ENCODE results near the gene CEP89. TPM values are rescaled to one million over a fixed set of nuclear protein-coding genes. Genes with fewer than 3 reads are reported as not detected.

The CEP89 gene
- total and polyA plus RNA-seq, 4 donors: 4.4 to 22.6 (median 16.0) TPM

- Histone ChIP-seq H3K4me1 (ENCODE audit: control insufficient read depth in 1 of 2, insufficient read depth in 2 of 2, low read length in 2 of 2) (no peaks in the 10 kb centered on the region), H3K4me3 (ENCODE audit: low read length in 2 of 2) (no peak overlapping the region), H3K27ac (ENCODE audit: low read depth in 1 of 2, low read length in 2 of 2) (no peak overlapping the region), H3K27me3 (ENCODE audit: control insufficient read depth in 1 of 2, insufficient read depth in 2 of 2, low read length in 1 of 2) (no peaks in the 10 kb centered on the region), H3K36me3 (ENCODE audit: control insufficient read depth in 1 of 2, insufficient read depth in 2 of 2, low read length in 1 of 2) (peaks cover 0 to 2% of the 10 kb centered on the region in 2 donors), H3K9me3 (ENCODE audit: control insufficient read depth, low read length) (no peaks in the 10 kb centered on the region)
- DNase-seq (no peak), ATAC-seq (ENCODE audit: low FRiP score) (no peak)
- 85% methylated on average over 9 of the region's 9 CpGs for WGBS, 2 donors
- intact Hi-C loops (cut with DNase I): no loop called here
Observed at GRCh38 chr19:32876236-32876918, 95.4 kb downstream of the CEP89 start.

- no peaks in the 10 kb centered on the region for H3K9me3 ChIP-seq (ENCODE audit: control insufficient read depth, low read length)
- peaks cover 0 to 2% of the 10 kb centered on the region in 2 donors for H3K36me3 ChIP-seq (ENCODE audit: control insufficient read depth in 1 of 2, insufficient read depth in 2 of 2, low read length in 1 of 2)
- intact Hi-C loops (cut with DNase I): no loop called here
- DNase-seq (no peak), ATAC-seq (ENCODE audit: low FRiP score) (no peak)
- no peaks in the 10 kb centered on the region for H3K4me1 ChIP-seq (ENCODE audit: control insufficient read depth in 1 of 2, insufficient read depth in 2 of 2, low read length in 2 of 2)
- no peak overlapping the region for H3K27ac ChIP-seq (ENCODE audit: low read depth in 1 of 2, low read length in 2 of 2)
- no peaks in the 10 kb centered on the region for H3K27me3 ChIP-seq (ENCODE audit: control insufficient read depth in 1 of 2, insufficient read depth in 2 of 2, low read length in 1 of 2)
- WGBS, 2 donors: 65 to 67% methylated on average over 7 of the region's 7 CpGs
- no peak overlapping the region for H3K4me3 ChIP-seq (ENCODE audit: low read length in 2 of 2)
Observed at GRCh38 chr19:32875428-32875827, 96.3 kb downstream of the CEP89 start.

- intact Hi-C loops (cut with DNase I): no loop called here
- Histone ChIP-seq H3K27me3 (ENCODE audit: control insufficient read depth in 1 of 2, insufficient read depth in 2 of 2, low read length in 1 of 2) (no peaks in the 10 kb centered on the region), H3K4me3 (ENCODE audit: low read length in 2 of 2) (no peak overlapping the region), H3K36me3 (ENCODE audit: control insufficient read depth in 1 of 2, insufficient read depth in 2 of 2, low read length in 1 of 2) (peaks cover 0 to 2% of the 10 kb centered on the region in 2 donors), H3K9me3 (ENCODE audit: control insufficient read depth, low read length) (no peaks in the 10 kb centered on the region), H3K27ac (ENCODE audit: low read depth in 1 of 2, low read length in 2 of 2) (no peak overlapping the region), H3K4me1 (ENCODE audit: control insufficient read depth in 1 of 2, insufficient read depth in 2 of 2, low read length in 2 of 2) (no peaks in the 10 kb centered on the region)
- ATAC-seq (ENCODE audit: low FRiP score) (no peak), DNase-seq (no peak)
- WGBS, 2 donors: 87 to 90% methylated on average over 9 of the region's 9 CpGs
Observed at GRCh38 chr19:32874605-32875004, 97.2 kb downstream of the CEP89 start.

GRCh38 chr19:32873247-32873959, 98.4 kb downstream of the CEP89 start:
- no peaks in the 10 kb centered on the region for H3K36me3 ChIP-seq (ENCODE audit: control insufficient read depth in 1 of 2, insufficient read depth in 2 of 2, low read length in 1 of 2)
- no peak for ATAC-seq (ENCODE audit: low FRiP score)
- no peaks in the 10 kb centered on the region for H3K27me3 ChIP-seq (ENCODE audit: control insufficient read depth in 1 of 2, insufficient read depth in 2 of 2, low read length in 1 of 2)
- WGBS, 2 donors: 84 to 86% methylated on average over 18 of the region's 18 CpGs
- DNase-seq: no peak
- H3K4me1 ChIP-seq (ENCODE audit: control insufficient read depth in 1 of 2, insufficient read depth in 2 of 2, low read length in 2 of 2): no peaks in the 10 kb centered on the region
- H3K9me3 ChIP-seq (ENCODE audit: control insufficient read depth, low read length): no peaks in the 10 kb centered on the region
- no peak overlapping the region for H3K4me3 ChIP-seq (ENCODE audit: low read length in 2 of 2)
- intact Hi-C loops (cut with DNase I): no loop called here
- H3K27ac ChIP-seq (ENCODE audit: low read depth in 1 of 2, low read length in 2 of 2): no peak overlapping the region

- WGBS, 2 donors: 92 to 95% methylated on average over 3 of the region's 3 CpGs
- ATAC-seq (ENCODE audit: low FRiP score): no peak
Observed at GRCh38 chr19:32872391-32872790, 99.4 kb downstream of the CEP89 start.

GRCh38 chr19:32870981-32871451, 100.7 kb downstream of the CEP89 start:
- no peaks in the 10 kb centered on the region for H3K36me3 ChIP-seq (ENCODE audit: control insufficient read depth in 1 of 2, insufficient read depth in 2 of 2, low read length in 1 of 2)
- ATAC-seq (ENCODE audit: low FRiP score): no peak
- no peaks in the 10 kb centered on the region for H3K4me1 ChIP-seq (ENCODE audit: control insufficient read depth in 1 of 2, insufficient read depth in 2 of 2, low read length in 2 of 2)
- no peak overlapping the region for H3K27ac ChIP-seq (ENCODE audit: low read depth in 1 of 2, low read length in 2 of 2)
- H3K4me3 ChIP-seq (ENCODE audit: low read length in 2 of 2): no peak overlapping the region
- intact Hi-C loops (cut with DNase I): no loop called here
- no peak for DNase-seq
- no peaks in the 10 kb centered on the region for H3K27me3 ChIP-seq (ENCODE audit: control insufficient read depth in 1 of 2, insufficient read depth in 2 of 2, low read length in 1 of 2)
- 76 to 78% methylated on average over 12 of the region's 12 CpGs for WGBS, 2 donors
- H3K9me3 ChIP-seq (ENCODE audit: control insufficient read depth, low read length): no peaks in the 10 kb centered on the region

More at GRCh38 chr19:32872391-32872790, 99.4 kb downstream of the CEP89 start:
- no peaks in the 10 kb centered on the region for H3K36me3 ChIP-seq (ENCODE audit: control insufficient read depth in 1 of 2, insufficient read depth in 2 of 2, low read length in 1 of 2)
- H3K9me3 ChIP-seq (ENCODE audit: control insufficient read depth, low read length): no peaks in the 10 kb centered on the region
- intact Hi-C loops (cut with DNase I): no loop called here
- no peaks in the 10 kb centered on the region for H3K27me3 ChIP-seq (ENCODE audit: control insufficient read depth in 1 of 2, insufficient read depth in 2 of 2, low read length in 1 of 2)
- no peak for DNase-seq
- H3K4me3 ChIP-seq (ENCODE audit: low read length in 2 of 2): no peak overlapping the region
- H3K4me1 ChIP-seq (ENCODE audit: control insufficient read depth in 1 of 2, insufficient read depth in 2 of 2, low read length in 2 of 2): no peaks in the 10 kb centered on the region
- no peak overlapping the region for H3K27ac ChIP-seq (ENCODE audit: low read depth in 1 of 2, low read length in 2 of 2)

GRCh38 chr19:32869966-32870573, 101.7 kb downstream of the CEP89 start:
- no peak for ATAC-seq (ENCODE audit: low FRiP score)
- DNase-seq: no peak
- Histone ChIP-seq H3K27ac (ENCODE audit: low read depth in 1 of 2, low read length in 2 of 2) (no peak overlapping the region), H3K9me3 (ENCODE audit: control insufficient read depth, low read length) (no peaks in the 10 kb centered on the region), H3K27me3 (ENCODE audit: control insufficient read depth in 1 of 2, insufficient read depth in 2 of 2, low read length in 1 of 2) (no peaks in the 10 kb centered on the region), H3K4me1 (ENCODE audit: control insufficient read depth in 1 of 2, insufficient read depth in 2 of 2, low read length in 2 of 2) (no peaks in the 10 kb centered on the region), H3K4me3 (ENCODE audit: low read length in 2 of 2) (no peak overlapping the region), H3K36me3 (ENCODE audit: control insufficient read depth in 1 of 2, insufficient read depth in 2 of 2, low read length in 1 of 2) (no peaks in the 10 kb centered on the region)
- 63 to 65% methylated on average over 18 of the region's 18 CpGs for WGBS, 2 donors
- intact Hi-C loops (cut with DNase I): no loop called here

- Histone ChIP-seq H3K4me3 (ENCODE audit: low read length in 2 of 2) (no peak within 1 kb of the TSS), H3K36me3 (ENCODE audit: control insufficient read depth in 1 of 2, insufficient read depth in 2 of 2, low read length in 1 of 2) (no peaks in the 10 kb centered on the region), H3K27ac (ENCODE audit: low read depth in 1 of 2, low read length in 2 of 2) (no peak within 1 kb of the TSS), H3K4me1 (ENCODE audit: control insufficient read depth in 1 of 2, insufficient read depth in 2 of 2, low read length in 2 of 2) (no peaks in the 10 kb centered on the region), H3K27me3 (ENCODE audit: control insufficient read depth in 1 of 2, insufficient read depth in 2 of 2, low read length in 1 of 2) (no peaks in the 10 kb centered on the region), H3K9me3 (ENCODE audit: control insufficient read depth, low read length) (no peaks in the 10 kb centered on the region)
- ATAC-seq (ENCODE audit: low FRiP score): no peak
- DNase-seq: no peak
- intact Hi-C loops (cut with DNase I): no loop called here
- 73 to 78% methylated on average over 14 of the region's 14 CpGs for WGBS, 2 donors
Observed at GRCh38 chr19:32869369-32869965, 102.3 kb downstream of the CEP89 start, which contains the start of gene SLC7A9. Gene SLC7A9 (minus strand): TSS chr19:32869767. CDS start chr19:32868534, 1,233 bp downstream.
